SK-N-MC (cell line): ENCODE data around the gene ZWILCH.

Source experiments
- EZH2 ChIP-seq: fragments of 200-600 bp; sonication (generic); IDR thresholded peaks from one replicate; pipeline ENCODE4 v1.6.1; 2017; ENCODE audit warnings: antibody characterized with exemption
- FOXP2 ChIP-seq: optimal IDR thresholded peaks from 2 replicates; pipeline ENCODE3; 2011; ENCODE audit warnings: mild to moderate bottlenecking, moderate library complexity; ENCODE audit not compliant: insufficient read depth; ENCODE audit errors: extremely low read length, control extremely low read depth
- POLR2AphosphoS5 ChIP-seq: IDR thresholded peaks from 2 replicates; pipeline ENCODE4 v1.6.1; 2012; ENCODE audit warnings: mild to moderate bottlenecking, low read depth, low read length, borderline replicate concordance

DNA sequence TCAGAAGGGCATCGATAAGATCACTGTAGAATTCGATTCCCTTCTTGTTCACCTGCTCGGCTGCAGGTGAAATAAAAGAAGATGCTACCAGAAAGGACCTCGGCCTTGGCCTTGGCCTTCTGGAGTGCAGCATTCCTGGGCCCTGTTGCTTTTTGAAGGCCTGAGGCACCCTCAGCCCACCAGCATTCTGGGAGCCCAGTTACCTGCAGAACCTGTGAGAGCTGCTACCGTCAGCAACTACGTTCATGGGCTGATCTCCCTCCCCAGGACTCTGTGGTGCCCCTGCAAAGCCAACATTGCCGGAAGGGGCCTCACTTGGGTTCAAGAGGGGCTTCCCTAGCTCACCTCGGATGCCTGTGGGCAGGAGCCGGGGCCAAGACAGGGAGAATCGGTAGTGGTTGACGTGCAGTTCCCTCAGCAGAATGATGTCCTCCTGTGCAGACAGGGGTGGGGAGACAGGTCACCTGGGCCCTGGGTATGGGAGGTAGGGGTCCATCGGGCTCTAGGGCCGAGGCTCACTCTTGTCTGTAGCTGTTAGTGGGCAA is 58.5 kb downstream of the ZWILCH start:
- TF ChIP-seq POLR2AphosphoS5, result no peak
- TF ChIP-seq EZH2, result no peak
- no peak for TF ChIP-seq FOXP2
